ENCODE data around the gene STAP2.

DNA sequence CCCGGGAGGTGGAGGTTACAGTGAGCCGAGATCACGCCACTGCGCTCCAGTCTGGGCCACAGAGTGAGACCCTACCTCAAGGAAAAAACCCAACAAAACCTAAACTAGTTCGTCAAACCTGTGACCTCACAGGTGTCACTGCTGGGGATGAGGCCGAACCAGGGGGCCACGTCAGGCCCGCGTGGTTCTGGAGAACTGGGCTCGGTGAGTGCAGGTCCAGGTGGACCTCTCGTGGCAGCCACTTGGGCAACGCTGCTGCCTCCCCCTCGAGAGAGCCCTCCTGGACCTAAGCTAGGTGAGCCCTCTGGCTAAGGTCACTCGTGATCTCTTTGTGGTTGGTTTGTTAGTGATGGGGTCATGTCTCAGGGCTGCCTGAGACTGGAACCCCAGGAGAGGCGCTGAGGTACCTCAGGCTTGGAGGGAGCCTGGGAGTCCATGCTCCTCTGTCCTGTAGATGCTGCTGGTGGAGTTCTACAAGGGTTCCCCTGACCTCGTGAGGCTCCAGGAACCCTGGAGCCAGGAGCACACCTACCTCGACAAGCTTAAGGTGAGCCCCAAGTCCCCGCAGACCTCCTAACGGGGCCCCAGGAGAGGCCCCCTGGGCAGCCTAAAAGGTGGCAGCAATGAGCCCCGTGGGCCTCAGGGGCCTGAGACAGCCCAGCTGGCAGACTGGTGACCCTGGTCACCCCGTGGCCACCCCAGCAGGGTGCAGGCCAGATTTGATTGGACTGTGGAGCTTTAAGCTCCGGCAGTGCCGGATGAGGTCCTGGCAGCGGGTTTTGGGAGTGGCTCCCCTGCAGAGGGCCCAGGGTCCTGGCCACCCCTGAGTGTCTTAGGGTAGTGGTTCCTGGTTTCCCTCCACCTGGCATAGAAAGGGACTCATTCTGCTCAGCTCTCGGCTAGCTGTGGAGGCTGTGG is 20.3 kb upstream of the STAP2 start:
- TF ChIP-seq, protein P1, sequence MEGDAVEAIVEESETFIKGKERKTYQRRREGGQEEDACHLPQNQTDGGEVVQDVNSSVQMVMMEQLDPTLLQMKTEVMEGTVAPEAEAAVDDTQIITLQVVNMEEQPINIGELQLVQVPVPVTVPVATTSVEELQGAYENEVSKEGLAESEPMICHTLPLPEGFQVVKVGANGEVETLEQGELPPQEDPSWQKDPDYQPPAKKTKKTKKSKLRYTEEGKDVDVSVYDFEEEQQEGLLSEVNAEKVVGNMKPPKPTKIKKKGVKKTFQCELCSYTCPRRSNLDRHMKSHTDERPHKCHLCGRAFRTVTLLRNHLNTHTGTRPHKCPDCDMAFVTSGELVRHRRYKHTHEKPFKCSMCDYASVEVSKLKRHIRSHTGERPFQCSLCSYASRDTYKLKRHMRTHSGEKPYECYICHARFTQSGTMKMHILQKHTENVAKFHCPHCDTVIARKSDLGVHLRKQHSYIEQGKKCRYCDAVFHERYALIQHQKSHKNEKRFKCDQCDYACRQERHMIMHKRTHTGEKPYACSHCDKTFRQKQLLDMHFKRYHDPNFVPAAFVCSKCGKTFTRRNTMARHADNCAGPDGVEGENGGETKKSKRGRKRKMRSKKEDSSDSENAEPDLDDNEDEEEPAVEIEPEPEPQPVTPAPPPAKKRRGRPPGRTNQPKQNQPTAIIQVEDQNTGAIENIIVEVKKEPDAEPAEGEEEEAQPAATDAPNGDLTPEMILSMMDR (IDR thresholded peaks at IDR 0.05; ENCODE audit: insufficient read depth, low read length, poor library complexity, severe bottlenecking), result no peak
- no peak for TF ChIP-seq EZH2phosphoT487 (conservative IDR thresholded peaks at IDR 0.05; ENCODE audit: low read length)
